Activated naive CD4-positive, alpha-beta T cell treated with anti-CD3 and anti-CD28 coated beads, Interleukin-2, amount 10 ng/mL, durations not matched to agents 7 days and 5 days (primary cell): ENCODE data around the gene SLC14A1.
A peak's percentile ranks its signal among the peaks of the same experiment; 100 is the strongest.
"Not testable (repeated sequence)": the region's sequence is repeated elsewhere in the genome, so short reads cannot be mapped to it uniquely, and the experiment has no call there.

ENCODE experiments used
- CTCF ChIA-PET: fragments of 350-600 bp; sonication (Branson Sonifier 250); formaldehyde crosslinking; loops from one replicate; lab custom pipeline; 2021; ENCODE audit warnings: antibody characterized with exemption; lab: Charles Lee
- DNase-seq: peaks from one replicate; pipeline ENCODE4 v3.0.0-alpha.2; 2020
- H3K27ac Mint-ChIP-seq: one replicate; pipeline ENCODE4 v1.8.0; 2021; ENCODE audit warnings: mild to moderate bottlenecking, moderate library complexity, mixed read lengths
- H3K27me3 Mint-ChIP-seq: one replicate; pipeline ENCODE4 v1.8.0; 2021; ENCODE audit warnings: mild to moderate bottlenecking, mixed read lengths
- H3K36me3 Mint-ChIP-seq: one replicate; pipeline ENCODE4 v1.8.0; 2021; ENCODE audit warnings: mixed read lengths
- H3K4me1 Mint-ChIP-seq: one replicate; pipeline ENCODE4 v1.8.0; 2021; ENCODE audit warnings: mixed read lengths
- H3K4me3 Mint-ChIP-seq: one replicate; pipeline ENCODE4 v1.8.0; 2021; ENCODE audit warnings: mild to moderate bottlenecking, moderate library complexity, mixed read lengths
- H3K9me3 Mint-ChIP-seq: one replicate; pipeline ENCODE4 v1.8.0; 2021; ENCODE audit warnings: mixed read lengths

Gene SLC14A1

GRCh38 chr18:45751766-45752165, 27.8 kb downstream of the SLC14A1 start:
- H3K4me3 Mint-ChIP-seq, result no peak overlapping the region
- CTCF ChIA-PET, result no interaction called here
- H3K9me3 Mint-ChIP-seq, result no peaks in the 10 kb centered on the region
- H3K36me3 Mint-ChIP-seq, result no peaks in the 10 kb centered on the region
- H3K4me1 Mint-ChIP-seq, result no peaks in the 10 kb centered on the region
- H3K27me3 Mint-ChIP-seq, result peaks cover 19% of the 10 kb centered on the region
- DNase-seq, result no peak
- H3K27ac Mint-ChIP-seq, result no peak overlapping the region

- Mint-ChIP-seq H3K27me3 (peaks cover 19% of the 10 kb centered on the region), H3K4me1 (no peaks in the 10 kb centered on the region), H3K9me3 (no peaks in the 10 kb centered on the region), H3K36me3 (no peaks in the 10 kb centered on the region), H3K27ac (no peak overlapping the region), H3K4me3 (no peak overlapping the region)
- no peak for DNase-seq
- CTCF ChIA-PET, result no interaction called here
Observed at GRCh38 chr18:45752681-45753080, 28.7 kb downstream of the SLC14A1 start.

GRCh38 chr18:45753286-45753685, 29.3 kb downstream of the SLC14A1 start:
- CTCF ChIA-PET, result no interaction called here
- peaks cover 19% of the 10 kb centered on the region for H3K27me3 Mint-ChIP-seq
- no peak overlapping the region for H3K4me3 Mint-ChIP-seq
- no peak for DNase-seq
- no peak overlapping the region for H3K27ac Mint-ChIP-seq
- H3K9me3 Mint-ChIP-seq, result no peaks in the 10 kb centered on the region
- no peaks in the 10 kb centered on the region for H3K4me1 Mint-ChIP-seq
- H3K36me3 Mint-ChIP-seq, result no peaks in the 10 kb centered on the region

- CTCF ChIA-PET, result interaction anchor here (1.0 kb wide), 1 partner anchor 36 kb away, joined by 3 read pairs; no protein-coding TSS in a partner anchor
- no peak for DNase-seq
- Mint-ChIP-seq H3K4me1 (no peaks in the 10 kb centered on the region), H3K9me3 (no peaks in the 10 kb centered on the region), H3K36me3 (no peaks in the 10 kb centered on the region), H3K27me3 (peaks cover 19% of the 10 kb centered on the region), H3K4me3 (no peak overlapping the region), H3K27ac (no peak overlapping the region)
Observed at GRCh38 chr18:45755934-45756333, 32.0 kb downstream of the SLC14A1 start.

- H3K27ac Mint-ChIP-seq, result no peak overlapping the region
- H3K27me3 Mint-ChIP-seq, result peaks cover 24% of the 10 kb centered on the region
- no peak for DNase-seq
- no peaks in the 10 kb centered on the region for H3K4me1 Mint-ChIP-seq
- H3K9me3 Mint-ChIP-seq, result no peaks in the 10 kb centered on the region
- H3K36me3 Mint-ChIP-seq, result no peaks in the 10 kb centered on the region
- no peak overlapping the region for H3K4me3 Mint-ChIP-seq
- CTCF ChIA-PET, result no interaction called here
Observed at GRCh38 chr18:45757005-45757404, 33.0 kb downstream of the SLC14A1 start.

GRCh38 chr18:45757644-45758043, 33.7 kb downstream of the SLC14A1 start:
- H3K36me3 Mint-ChIP-seq, H3K9me3 Mint-ChIP-seq, DNase-seq, H3K4me3 Mint-ChIP-seq, CTCF ChIA-PET, H3K27ac Mint-ChIP-seq, H3K4me1 Mint-ChIP-seq: not testable (repeated sequence)
- H3K27me3 Mint-ChIP-seq, result peaks cover 22% of the 10 kb centered on the region

- CTCF ChIA-PET, result no interaction called here
Observed at GRCh38 chr18:45760462-45761036, 36.6 kb downstream of the SLC14A1 start.

GRCh38 chr18:45761512-45762114, 37.6 kb downstream of the SLC14A1 start:
- no peak for DNase-seq
- CTCF ChIA-PET, result no interaction called here
- Mint-ChIP-seq H3K4me3 (no peak overlapping the region), H3K36me3 (no peaks in the 10 kb centered on the region), H3K4me1 (no peaks in the 10 kb centered on the region), H3K27me3 (peaks cover 8% of the 10 kb centered on the region), H3K9me3 (no peaks in the 10 kb centered on the region), H3K27ac (no peak overlapping the region)

More at GRCh38 chr18:45760462-45761036, 36.6 kb downstream of the SLC14A1 start:
- no peak for DNase-seq
- H3K27me3 Mint-ChIP-seq, result peaks cover 8% of the 10 kb centered on the region
- no peaks in the 10 kb centered on the region for H3K36me3 Mint-ChIP-seq
- no peak overlapping the region for H3K4me3 Mint-ChIP-seq
- no peak overlapping the region for H3K27ac Mint-ChIP-seq
- H3K9me3 Mint-ChIP-seq, result no peaks in the 10 kb centered on the region
- H3K4me1 Mint-ChIP-seq, result no peaks in the 10 kb centered on the region

GRCh38 chr18:45764000-45764686, 40.2 kb downstream of the SLC14A1 start:
- no peaks in the 10 kb centered on the region for H3K36me3 Mint-ChIP-seq
- no peak overlapping the region for H3K27ac Mint-ChIP-seq
- no peak for DNase-seq
- no peaks in the 10 kb centered on the region for H3K9me3 Mint-ChIP-seq
- no peaks in the 10 kb centered on the region for H3K4me1 Mint-ChIP-seq
- H3K4me3 Mint-ChIP-seq, result no peak overlapping the region
- H3K27me3 Mint-ChIP-seq, result peaks cover 12% of the 10 kb centered on the region
- CTCF ChIA-PET, result interaction anchor here (2.0 kb wide), 1 partner anchor 41 kb away, joined by 4 read pairs; no protein-coding TSS in a partner anchor

- no peaks in the 10 kb centered on the region for H3K4me1 Mint-ChIP-seq
- H3K36me3 Mint-ChIP-seq, result no peaks in the 10 kb centered on the region
- CTCF ChIA-PET, result no interaction called here
- peaks cover 21% of the 10 kb centered on the region for H3K27me3 Mint-ChIP-seq
- no peak for DNase-seq
- no peak overlapping the region for H3K27ac Mint-ChIP-seq
- no peaks in the 10 kb centered on the region for H3K9me3 Mint-ChIP-seq
- H3K4me3 Mint-ChIP-seq, result no peak overlapping the region
Observed at GRCh38 chr18:45765796-45766195, 41.8 kb downstream of the SLC14A1 start.

GRCh38 chr18:45771587-45772480, 47.9 kb downstream of the SLC14A1 start:
- CTCF ChIA-PET, result no interaction called here
- H3K4me1 Mint-ChIP-seq, result peaks cover 23% of the 10 kb centered on the region

GRCh38 chr18:45774065-45774521, 50.1 kb downstream of the SLC14A1 start:
- Mint-ChIP-seq H3K4me1 (peaks cover 23% of the 10 kb centered on the region), H3K27ac (no peak overlapping the region), H3K36me3 (no peaks in the 10 kb centered on the region), H3K9me3 (no peaks in the 10 kb centered on the region), H3K4me3 (no peak overlapping the region), H3K27me3 (peaks cover 54% of the 10 kb centered on the region)
- CTCF ChIA-PET, result no interaction called here
- no peak for DNase-seq

More at GRCh38 chr18:45771587-45772480, 47.9 kb downstream of the SLC14A1 start:
- Mint-ChIP-seq H3K27ac (no peak overlapping the region), H3K36me3 (no peaks in the 10 kb centered on the region), H3K27me3 (peaks cover 52% of the 10 kb centered on the region), H3K9me3 (no peaks in the 10 kb centered on the region), H3K4me3 (no peak overlapping the region)
- no peak for DNase-seq

- Mint-ChIP-seq H3K36me3 (no peaks in the 10 kb centered on the region), H3K4me3 (peak overlapping the region; percentile 68), H3K4me1 (peaks cover 23% of the 10 kb centered on the region), H3K9me3 (no peaks in the 10 kb centered on the region), H3K27me3 (peaks cover 53% of the 10 kb centered on the region), H3K27ac (no peak overlapping the region)
- CTCF ChIA-PET, result interaction anchor here (0.5 kb wide), 1 partner anchor 105 kb away, joined by 3 read pairs; no protein-coding TSS in a partner anchor
- DNase-seq, result peak; percentile 59
Observed at GRCh38 chr18:45775241-45775676, 51.3 kb downstream of the SLC14A1 start.

GRCh38 chr18:45775743-45776142, 51.8 kb downstream of the SLC14A1 start:
- CTCF ChIA-PET, result interaction anchor here (0.5 kb wide), 1 partner anchor 104 kb away, joined by 3 read pairs; no protein-coding TSS in a partner anchor
- H3K27me3 Mint-ChIP-seq, result peaks cover 52% of the 10 kb centered on the region
- H3K9me3 Mint-ChIP-seq, result no peaks in the 10 kb centered on the region
- no peak for DNase-seq
- peak overlapping the region; percentile 68 for H3K4me3 Mint-ChIP-seq
- H3K27ac Mint-ChIP-seq, result no peak overlapping the region
- H3K4me1 Mint-ChIP-seq, result peaks cover 23% of the 10 kb centered on the region
- H3K36me3 Mint-ChIP-seq, result no peaks in the 10 kb centered on the region
